ENCODE measurements around the gene NANOG. TPM values are rescaled to one million over a fixed set of nuclear protein-coding genes. Genes with fewer than 3 reads are reported as not detected.
"Not testable (repeated sequence)": the region's sequence is repeated elsewhere in the genome, so short reads cannot be mapped to it uniquely, and the experiment has no call there.

NANOG gene
- total RNA-seq (2014; rRNA removed; shearing (Covaris generic)) = not detected in 2 replicates
- not detected in 2 replicates for polyA plus RNA-seq (2014; cell fraction: nucleus; rRNA removed)

DNA sequence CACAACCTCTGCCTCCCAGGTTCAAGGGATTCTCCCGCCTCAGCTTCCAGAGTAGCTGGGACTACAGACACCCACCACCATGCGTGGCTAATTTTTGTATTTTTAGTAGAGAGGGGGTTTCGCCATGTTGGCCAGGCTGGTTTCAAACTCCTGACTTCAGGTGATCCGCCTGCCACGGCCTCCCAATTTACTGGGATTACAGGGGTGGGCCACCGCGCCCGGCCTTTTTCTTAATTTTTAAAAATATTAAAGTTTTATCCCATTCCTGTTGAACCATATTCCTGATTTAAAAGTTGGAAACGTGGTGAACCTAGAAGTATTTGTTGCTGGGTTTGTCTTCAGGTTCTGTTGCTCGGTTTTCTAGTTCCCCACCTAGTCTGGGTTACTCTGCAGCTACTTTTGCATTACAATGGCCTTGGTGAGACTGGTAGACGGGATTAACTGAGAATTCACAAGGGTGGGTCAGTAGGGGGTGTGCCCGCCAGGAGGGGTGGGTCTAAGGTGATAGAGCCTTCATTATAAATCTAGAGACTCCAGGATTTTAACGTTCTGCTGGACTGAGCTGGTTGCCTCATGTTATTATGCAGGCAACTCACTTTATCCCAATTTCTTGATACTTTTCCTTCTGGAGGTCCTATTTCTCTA is at the start of gene NANOG:
TSS of gene NANOG (plus strand) at position 519 of the 645 bp plus-strand sequence. CDS start 213 bp downstream, outside the sequence.
- not testable (repeated sequence) for DNase-seq (ENCODE audit: extremely low read depth, low read depth)

DNA sequence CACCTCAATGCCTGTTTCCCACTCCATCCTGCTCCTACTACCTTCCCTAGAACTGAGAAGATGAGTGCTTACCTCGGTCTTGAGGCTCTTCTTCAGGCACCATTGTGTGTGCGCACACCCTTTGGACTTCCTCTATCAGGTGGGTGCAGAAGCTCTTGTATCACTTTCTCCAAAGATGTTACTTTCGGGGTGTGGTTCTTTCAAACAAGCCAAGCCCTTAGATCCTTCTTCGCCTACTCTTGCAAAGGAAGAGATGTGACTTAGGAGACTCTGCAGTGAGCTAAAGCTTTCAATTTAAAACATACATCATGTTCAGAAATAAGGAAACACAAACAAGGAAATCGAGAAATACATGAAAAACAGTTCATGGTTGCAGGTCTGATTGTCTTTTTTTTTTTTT is 42.0 kb upstream of the NANOG start, which contains the start of gene CLEC4C:
TSS of gene CLEC4C (minus strand) at position 130 of the 400 bp plus-strand sequence. CDS start at position 103, 27 bp downstream.
- no peak for DNase-seq (ENCODE audit: extremely low read depth, low read depth)

DNA sequence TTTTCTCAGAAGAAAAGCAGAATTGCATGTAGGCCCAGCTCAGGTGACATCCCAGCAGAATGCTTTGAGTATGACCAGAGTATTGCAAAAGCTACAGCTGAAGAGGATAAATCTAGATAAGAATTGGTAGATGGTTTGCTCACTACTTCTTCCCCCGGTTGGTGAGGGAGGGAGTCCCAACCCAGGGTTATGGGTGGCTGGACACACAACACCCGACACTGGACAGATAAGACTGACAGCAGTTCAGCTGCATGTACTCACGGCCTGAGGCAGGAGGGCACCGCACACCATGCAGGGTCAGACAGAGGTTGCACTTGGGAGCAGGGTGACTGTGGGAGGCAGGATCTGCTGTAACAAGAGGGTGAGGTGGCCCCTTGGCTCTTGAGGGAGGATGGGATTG is 40.4 kb upstream of the NANOG start:
- DNase-seq (ENCODE audit: extremely low read depth, low read depth) = no peak

DNA sequence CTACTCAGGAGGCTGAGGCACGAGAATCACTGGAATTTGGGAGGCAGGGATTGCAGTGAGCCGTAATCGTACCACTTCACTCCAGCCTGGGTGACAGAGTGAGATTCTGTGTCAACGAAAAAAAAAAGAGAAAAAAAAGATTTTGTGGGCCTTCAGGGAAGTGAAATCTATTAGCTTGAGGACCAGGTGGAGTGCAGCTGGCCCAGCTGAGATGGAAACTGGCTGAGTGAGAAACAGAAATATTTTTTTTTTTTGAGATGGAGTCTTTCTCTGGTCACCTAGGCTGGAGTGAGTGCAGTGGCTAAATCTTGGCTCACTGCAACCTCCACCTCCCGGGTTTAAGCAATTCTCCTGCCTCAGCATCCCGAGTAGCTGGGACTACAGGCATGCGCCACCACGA is 39.8 kb upstream of the NANOG start:
- no peak for DNase-seq (ENCODE audit: extremely low read depth, low read depth)

DNA sequence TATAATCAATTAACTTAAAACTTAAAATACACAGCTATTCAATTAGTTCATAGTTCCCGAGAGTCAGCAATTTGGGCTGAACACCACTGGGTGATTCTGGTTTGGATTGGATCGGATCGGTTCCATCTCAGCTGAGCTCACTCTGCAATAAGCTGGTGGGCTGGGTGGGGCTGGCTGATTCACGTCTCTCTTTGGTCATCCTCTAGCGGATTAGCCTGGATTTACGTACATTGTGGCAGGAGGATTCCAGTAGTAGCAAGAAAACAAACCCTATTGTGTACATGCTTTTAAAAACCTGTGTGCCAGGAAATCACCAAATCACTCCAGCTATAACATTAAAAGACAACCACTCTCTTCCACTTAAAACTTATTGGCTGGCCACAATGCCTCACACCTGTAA is 38.9 kb upstream of the NANOG start:
- DNase-seq (ENCODE audit: extremely low read depth, low read depth) = no peak

DNA sequence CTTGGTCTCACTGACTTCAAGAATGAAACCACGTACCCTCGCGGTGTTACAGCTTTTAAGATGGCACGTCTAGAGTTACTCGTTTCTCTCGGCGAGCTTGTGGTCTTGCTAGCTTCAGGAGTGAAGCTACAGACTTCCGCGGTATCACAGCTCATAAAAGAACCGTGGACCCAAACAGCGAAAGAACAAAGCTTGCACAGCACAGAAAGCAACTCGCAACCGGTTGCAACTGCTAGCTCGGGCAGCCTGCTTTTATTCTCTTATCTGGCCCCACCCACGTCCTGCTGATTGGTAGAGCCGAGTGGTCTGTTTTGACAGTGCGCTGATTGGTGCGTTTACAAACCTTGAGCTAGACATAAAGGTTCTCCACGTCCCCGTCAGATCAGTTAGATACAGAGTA is 37.8 kb upstream of the NANOG start:
- DNase-seq (ENCODE audit: extremely low read depth, low read depth) = no peak

DNA sequence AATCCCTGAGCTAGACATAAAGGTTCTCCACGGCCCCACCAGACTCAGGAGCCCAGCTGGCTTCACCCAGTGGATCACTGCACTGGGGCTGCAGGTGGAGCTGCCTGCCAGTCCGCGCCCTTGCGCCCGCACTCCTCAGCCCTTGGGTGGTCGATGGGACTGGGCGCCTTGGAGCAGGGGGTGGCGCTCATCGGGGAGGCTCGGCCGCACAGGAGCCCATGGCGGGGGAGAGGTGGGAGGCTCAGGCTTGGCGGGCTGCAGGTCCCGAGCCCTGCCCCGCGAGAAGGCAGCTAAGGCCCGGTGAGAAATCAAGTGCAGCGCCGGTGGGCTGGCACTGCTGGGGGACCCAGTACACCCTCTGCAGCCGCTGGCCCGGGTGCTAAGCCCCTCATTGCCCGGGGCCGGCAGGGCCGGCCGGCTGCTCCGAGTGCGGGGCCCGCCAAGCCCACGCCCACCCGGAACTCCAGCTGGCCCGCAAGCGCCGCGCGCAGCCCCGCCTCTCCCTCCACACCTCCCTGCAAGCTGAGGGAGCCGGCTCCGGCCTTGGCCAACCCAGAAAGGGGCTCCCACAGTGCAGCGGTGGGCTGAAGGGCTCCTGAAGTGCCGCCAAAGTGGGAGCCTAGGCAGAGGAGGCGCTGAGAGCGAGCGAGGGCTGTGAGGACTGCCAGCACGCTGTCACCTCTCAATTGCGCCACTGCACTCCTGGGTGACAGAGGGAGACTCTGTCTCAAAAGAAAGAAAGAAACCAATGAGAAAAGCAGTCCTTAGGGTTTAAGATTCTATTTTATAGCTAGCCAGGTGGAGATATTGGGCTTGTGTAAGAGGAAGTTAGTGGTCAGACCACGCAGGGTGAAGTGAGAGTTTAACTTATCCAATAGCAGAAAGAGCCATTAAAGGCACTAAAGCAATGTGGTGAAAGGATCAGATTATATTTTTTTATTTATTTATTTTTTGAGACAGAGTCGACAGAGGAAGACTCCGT is 37.0 kb upstream of the NANOG start:
- DNase-seq (ENCODE audit: extremely low read depth, low read depth) = not testable (repeated sequence)

DNA sequence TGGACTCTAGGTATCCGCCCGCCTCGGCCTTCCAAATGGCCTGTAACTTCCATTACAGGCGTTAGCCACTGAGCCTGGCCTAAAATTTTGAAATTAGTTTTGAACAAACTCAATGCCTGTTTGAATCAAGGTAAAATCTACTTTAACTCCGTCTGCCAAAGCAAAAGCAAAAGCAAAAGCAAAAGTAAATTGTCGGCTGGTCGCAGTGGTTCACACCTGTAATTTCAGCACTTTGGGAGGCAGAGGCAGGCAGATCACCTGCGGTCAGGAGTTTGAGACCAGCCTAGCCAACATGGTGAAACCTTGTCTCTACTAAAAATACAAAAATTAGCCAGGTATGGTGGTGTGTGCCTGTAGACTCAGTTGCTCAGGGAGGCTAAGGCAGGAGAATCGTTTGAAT is 33.5 kb upstream of the NANOG start:
- DNase-seq (ENCODE audit: extremely low read depth, low read depth) = not testable (repeated sequence)

DNA sequence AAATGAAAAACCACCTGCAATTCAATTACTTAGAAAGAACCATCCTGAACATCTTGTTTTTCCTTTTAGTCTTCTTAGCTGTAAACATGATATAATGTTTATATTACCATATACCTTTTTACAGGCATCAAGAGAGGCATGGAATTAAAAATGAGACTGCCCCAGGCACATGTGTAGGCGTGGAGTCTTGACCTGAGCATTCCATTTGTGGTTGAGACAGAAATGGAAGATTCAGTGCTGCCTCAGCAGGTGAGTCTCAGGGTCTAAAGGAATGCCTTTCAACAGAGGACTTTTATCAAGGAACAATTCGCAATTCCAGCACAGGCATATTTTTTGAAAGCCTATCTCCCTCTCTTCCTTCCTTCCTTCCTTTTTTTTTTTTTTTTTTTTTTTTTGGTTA is 32.2 kb upstream of the NANOG start:
- no peak for DNase-seq (ENCODE audit: extremely low read depth, low read depth)

DNA sequence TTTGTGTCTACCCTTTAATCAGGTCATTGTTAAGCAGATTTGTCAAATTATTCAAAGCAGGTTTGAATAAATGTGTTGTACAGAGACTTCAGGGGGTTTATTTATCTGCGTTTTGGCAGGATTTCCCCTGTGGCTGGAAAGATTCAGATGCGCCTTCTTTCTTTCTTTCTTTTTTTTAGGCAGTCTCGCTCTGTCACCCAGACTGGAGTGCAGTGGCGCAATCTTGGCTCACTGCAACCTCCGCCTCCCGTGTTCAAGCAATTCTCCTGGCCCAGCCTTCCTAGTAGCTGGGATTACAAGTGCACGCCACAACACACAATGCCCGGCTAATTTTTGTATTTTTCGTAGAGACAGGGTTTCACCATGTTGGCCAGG is 30.4 kb upstream of the NANOG start:
- no peak for DNase-seq (ENCODE audit: extremely low read depth, low read depth)

DNA sequence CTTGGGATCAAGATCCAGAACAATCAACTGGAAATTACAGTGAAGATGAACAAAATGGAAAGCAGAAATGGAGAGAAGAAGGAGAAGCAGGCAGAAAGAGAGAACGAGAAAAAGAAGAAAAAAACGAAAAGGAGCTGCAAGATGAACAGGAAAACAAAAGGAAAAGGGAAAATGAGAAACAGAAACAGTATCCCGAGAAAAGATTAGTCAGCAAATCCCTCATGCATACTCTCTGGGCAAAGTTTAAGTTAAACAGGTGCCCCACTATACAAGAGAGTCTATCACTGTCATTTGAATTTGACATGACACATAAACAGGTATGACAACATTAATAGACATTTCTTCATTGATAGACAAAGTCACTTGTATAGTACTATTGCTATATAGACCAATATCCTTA is 19.2 kb upstream of the NANOG start:
- DNase-seq (ENCODE audit: extremely low read depth, low read depth) = no peak

DNA sequence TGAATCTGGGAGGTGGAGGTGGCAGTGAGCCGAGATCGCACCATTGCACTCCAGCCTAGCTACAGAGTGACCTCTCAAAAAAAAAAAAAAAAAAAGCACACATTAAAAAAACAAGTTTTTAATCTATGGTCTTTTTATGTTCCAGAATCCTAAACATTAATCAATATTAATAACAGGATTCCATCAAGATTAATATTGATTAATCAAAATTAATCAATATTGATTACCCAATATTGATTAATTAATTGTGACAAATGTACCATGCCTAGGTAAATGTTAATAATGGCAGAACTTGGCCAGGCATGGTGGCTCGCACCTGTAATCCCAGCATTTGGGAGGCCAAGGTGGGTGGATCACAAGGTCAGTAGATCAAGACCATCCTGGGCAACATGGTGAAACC is 7.9 kb upstream of the NANOG start:
- no peak for DNase-seq (ENCODE audit: extremely low read depth, low read depth)

DNA sequence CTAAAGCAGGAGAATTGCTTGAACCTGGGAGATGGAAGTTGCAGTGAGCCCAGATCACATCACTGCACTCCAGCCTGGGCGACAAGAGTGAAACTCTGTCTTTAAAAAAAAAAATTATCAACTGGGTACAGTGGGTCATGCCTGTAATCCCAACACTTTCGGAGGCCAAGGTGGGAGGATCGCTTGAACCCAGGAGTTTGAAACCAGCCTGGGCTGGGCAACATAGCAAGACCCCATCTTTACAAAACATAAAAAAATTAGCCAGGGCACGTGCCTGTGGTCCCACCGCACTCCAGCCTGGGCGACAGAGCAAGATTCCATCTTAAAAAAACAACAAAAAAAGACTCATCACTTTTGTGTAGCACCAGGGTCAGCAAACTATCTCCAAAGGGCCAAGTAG is 7.1 kb upstream of the NANOG start:
- no peak for DNase-seq (ENCODE audit: extremely low read depth, low read depth)

DNA sequence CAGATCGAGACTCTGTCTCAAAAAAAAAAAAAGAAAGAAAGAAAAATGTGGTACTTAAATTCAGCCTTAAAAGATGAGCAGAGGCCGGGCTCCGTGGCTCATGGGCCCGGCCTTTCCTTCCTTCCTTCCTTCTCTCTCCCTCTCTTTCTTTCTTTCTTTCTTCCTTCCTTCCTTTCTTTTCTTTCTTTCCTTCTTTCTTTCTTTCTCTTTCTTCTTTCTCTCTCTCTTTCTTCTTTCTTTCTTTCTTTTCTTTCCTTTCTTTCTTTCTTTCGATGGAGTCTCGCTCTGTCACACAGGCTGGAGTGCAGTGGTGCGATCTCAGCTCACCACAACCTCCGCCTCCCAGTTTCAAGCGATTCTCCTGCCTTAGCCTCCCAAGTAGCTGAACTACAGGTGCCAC is 5.8 kb upstream of the NANOG start:
- DNase-seq (ENCODE audit: extremely low read depth, low read depth) = not testable (repeated sequence)

DNA sequence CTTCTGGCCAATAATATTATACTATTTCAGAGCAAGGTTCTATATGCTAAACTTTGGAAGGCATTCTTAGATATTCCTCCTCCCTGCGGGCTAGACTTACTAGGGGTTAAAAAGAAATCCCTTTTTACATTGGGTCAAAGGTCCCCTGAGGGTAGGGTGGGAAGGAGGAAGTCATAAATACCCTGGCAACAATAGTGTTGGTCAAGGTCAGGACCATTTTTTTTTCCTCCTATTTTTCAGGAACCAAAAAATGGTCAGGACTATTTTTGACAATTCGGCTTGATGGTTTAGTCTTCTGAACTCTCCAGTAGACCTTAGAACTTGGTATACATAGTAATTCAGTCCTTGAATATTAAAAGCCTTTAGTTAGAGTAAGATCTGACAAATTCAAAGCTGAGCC is 4.5 kb upstream of the NANOG start:
- no peak for DNase-seq (ENCODE audit: extremely low read depth, low read depth)

DNA sequence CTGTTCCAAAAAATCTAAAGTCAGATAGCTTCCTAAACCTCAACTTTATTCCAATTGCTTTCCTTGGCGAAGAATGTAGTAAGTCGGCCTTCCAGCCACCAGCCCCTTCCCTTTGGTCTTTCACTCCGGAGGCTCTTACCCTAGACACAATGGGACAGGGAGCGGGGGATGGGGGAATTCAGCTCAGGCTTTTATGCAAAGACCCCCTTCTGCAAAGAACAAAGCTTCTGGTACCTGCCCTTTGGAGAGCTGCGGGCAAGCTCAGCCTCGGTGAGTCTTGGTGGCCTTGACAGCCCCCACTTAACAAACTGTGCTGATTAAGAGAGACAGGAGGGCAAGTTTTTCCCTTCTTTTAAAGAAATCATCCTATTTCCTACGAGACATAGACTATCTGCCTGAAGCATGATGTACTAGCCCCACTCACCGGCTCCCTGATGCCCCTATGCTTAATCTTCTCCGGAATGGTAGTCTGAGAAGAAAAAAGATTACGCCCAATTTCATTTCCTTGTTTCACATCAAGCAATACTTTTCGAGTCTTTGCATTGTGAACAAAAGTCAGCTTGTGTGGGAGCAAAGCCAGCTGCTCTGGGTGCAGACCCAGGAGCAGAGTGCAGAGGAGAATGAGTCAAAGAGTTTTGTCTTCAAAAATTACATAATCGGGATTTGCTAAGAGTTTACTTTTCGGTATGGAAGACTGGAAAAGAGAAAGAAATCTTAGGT is 1.5 kb upstream of the NANOG start:
- no peak for DNase-seq (ENCODE audit: extremely low read depth, low read depth)

DNA sequence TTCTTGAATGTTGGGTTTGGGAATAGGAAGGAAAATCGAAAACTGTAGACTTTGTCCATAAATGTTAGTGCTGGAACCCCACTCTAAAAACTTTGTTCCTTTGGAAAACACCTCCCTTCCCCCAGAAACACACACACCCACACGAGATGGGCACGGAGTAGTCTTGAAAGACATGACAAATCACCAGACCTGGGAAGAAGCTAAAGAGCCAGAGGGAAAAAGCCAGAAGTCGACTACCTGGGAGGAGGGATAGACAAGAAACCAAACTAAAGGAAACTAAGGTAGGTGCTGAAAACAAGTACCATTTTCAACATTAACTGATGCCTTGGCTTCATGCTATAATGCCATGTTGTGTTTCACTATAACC is 925 bp upstream of the NANOG start:
- DNase-seq (ENCODE audit: extremely low read depth, low read depth) = no peak

DNA sequence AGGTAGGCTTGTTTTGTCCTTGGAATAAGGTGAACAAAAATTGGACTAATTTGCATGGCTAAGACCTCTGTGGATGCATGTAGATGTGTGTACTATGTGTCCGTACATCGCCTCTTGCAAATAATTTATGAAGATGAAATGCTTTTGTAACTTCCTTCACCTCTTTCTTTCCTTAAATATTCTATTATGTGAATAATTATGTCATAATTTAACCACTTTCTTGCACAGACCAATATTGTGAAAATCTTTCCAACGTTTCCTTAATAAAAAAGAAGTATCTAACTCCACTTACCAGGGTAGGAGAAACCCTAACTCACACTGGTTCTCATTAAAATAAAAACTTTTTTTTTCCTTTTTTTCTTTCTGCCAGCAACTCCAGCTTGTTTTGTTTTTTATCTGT is 4.0 kb downstream of the NANOG start:
- DNase-seq (ENCODE audit: extremely low read depth, low read depth) = no peak

DNA sequence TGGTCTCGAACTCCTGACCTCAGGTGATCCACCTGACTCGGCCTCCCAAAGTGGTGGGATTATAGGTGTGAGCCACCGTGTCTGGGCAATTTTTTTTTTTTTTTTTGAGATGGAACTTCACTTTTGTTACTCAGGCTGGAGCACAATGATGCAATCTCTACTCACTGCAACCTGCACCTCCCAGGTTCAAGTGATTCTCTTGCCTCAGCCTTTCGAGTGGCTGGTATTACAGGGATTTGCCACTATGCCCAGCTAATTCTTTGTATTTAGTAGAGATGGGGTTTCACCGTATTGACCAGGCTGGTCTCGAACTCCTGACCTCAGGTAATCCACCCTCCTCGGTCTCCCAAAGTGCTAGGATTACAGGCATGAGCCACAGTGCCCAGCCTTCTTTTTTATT is 8.1 kb downstream of the NANOG start:
- DNase-seq (ENCODE audit: extremely low read depth, low read depth) = not testable (repeated sequence)

DNA sequence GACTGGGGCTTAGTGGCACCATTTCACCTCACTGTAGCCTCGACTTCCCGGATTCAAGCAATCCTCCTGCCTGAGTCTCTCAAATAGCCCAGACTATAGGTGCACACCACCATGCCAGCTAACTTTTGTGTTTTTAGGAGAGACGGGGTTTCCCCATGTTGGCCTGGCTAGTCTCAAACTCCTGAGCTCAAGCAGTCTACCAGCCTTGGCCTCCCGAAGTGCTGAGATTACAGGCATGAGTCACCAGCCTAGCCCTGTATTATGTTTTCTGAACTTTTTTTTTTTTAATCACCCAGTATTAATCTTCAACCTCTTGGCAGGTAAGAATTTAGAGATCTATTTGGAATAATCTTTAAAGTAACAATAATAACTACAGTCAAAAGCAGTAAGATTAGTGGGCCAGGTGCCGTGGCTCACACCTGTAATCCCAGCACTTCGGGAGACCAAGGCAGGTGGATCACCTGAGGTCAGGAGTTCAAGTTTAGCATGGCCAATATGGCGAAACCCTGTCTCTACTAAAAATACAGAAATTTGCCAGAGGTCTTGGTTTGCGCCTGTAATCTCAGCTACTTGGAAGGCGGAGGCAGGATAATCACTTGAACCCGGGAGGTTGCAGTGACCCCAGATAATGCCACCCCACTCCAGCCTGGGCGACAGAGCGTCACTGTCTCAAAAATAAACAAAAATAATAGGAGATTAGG is 8.6 kb downstream of the NANOG start:
- DNase-seq (ENCODE audit: extremely low read depth, low read depth) = no peak

Measured in NCI-H460 (cell line).